ENCODE data around the gene CARMIL1.

Gene CARMIL1

GRCh38 chr6:25544833-25545232 is 265.7 kb downstream of the CARMIL1 start:
- DNase-seq (ENCODE audit: low read depth, low spot score) = no peak
- ChIA-PET CTCF (interaction anchor here (0.7 to 1.2 kb wide), 3 partner anchors 10 to 279 kb away, joined by 3 read pairs; no protein-coding TSS in a partner anchor), POLR2A (no interaction called here)
- no peak for TF ChIP-seq CTCF (IDR thresholded peaks at IDR 0.05; ENCODE audit: insufficient read depth, low read length, missing control alignments)
- no peak overlapping the region for H3K4me3 ChIP-seq (ENCODE audit: low read depth, low read length)

- CTCF ChIA-PET = interaction anchor here (1.0 kb wide), 1 partner anchor 9 kb away, joined by 4 read pairs; no protein-coding TSS in a partner anchor
- no peak for DNase-seq (ENCODE audit: low read depth, low spot score)
- TF ChIP-seq CTCF (IDR thresholded peaks at IDR 0.05; ENCODE audit: insufficient read depth, low read length, missing control alignments) = no peak
- POLR2A ChIA-PET = no interaction called here
- no peak overlapping the region for H3K4me3 ChIP-seq (ENCODE audit: low read depth, low read length)
These were observed 268.6 kb downstream of the CARMIL1 start for GRCh38 chr6:25547797-25548196.

- ChIA-PET POLR2A (no interaction called here), CTCF (interaction anchor here (1.0 kb wide), 1 partner anchor 8 kb away, joined by 4 read pairs; no protein-coding TSS in a partner anchor)
- H3K4me3 ChIP-seq (ENCODE audit: low read depth, low read length) = no peak overlapping the region
- no peak for TF ChIP-seq CTCF (IDR thresholded peaks at IDR 0.05; ENCODE audit: insufficient read depth, low read length, missing control alignments)
- no peak for DNase-seq (ENCODE audit: low read depth, low spot score)
These were observed 269.3 kb downstream of the CARMIL1 start for GRCh38 chr6:25548451-25548850.

GRCh38 chr6:25550631-25551030 is 271.5 kb downstream of the CARMIL1 start:
- H3K4me3 ChIP-seq (ENCODE audit: low read depth, low read length) = no peak overlapping the region
- DNase-seq (ENCODE audit: low read depth, low spot score) = no peak
- CTCF ChIA-PET = interaction anchor here (1.9 to 2.6 kb wide), 2 partner anchors 9 to 271 kb away, joined by 5 to 9 read pairs; partner anchors contain the start of gene CARMIL1
- no peak for TF ChIP-seq CTCF (IDR thresholded peaks at IDR 0.05; ENCODE audit: insufficient read depth, low read length, missing control alignments)
- POLR2A ChIA-PET = no interaction called here

GRCh38 chr6:25553502-25553901 is 274.3 kb downstream of the CARMIL1 start:
- ChIA-PET POLR2A (no interaction called here), CTCF (interaction anchor here (1.5 to 7.4 kb wide), 6 partner anchors 12 to 330 kb away, joined by 4 to 124 read pairs (median 42); partner anchors contain the start of gene CARMIL1)
- TF ChIP-seq CTCF (IDR thresholded peaks at IDR 0.05; ENCODE audit: insufficient read depth, low read length, missing control alignments) = no peak
- H3K4me3 ChIP-seq (ENCODE audit: low read depth, low read length) = no peak overlapping the region
- no peak for DNase-seq (ENCODE audit: low read depth, low spot score)

- DNase-seq (ENCODE audit: low read depth, low spot score) = no peak
- POLR2A ChIA-PET = no interaction called here
- TF ChIP-seq CTCF (IDR thresholded peaks at IDR 0.05; ENCODE audit: insufficient read depth, low read length, missing control alignments) = no peak
- CTCF ChIA-PET = interaction anchor here (0.8 to 7.4 kb wide), 14 partner anchors 10 to 331 kb away, joined by 3 to 124 read pairs (median 6); partner anchors contain the start of gene CARMIL1
- H3K4me3 ChIP-seq (ENCODE audit: low read depth, low read length) = no peak overlapping the region
These were observed 276.0 kb downstream of the CARMIL1 start for GRCh38 chr6:25555188-25555587.

All from AG04449 (cell line).